ENCODE measurements around the gene FLYWCH1. TPM values are rescaled to one million over a fixed set of nuclear protein-coding genes. Genes with fewer than 3 reads are reported as not detected.
A peak's percentile ranks its signal among the peaks of the same experiment; 100 is the strongest.

FLYWCH1 gene
- total RNA-seq, 4 donors from 2014 or later: 41.7 to 49.7 (median 44.0) TPM

DNA sequence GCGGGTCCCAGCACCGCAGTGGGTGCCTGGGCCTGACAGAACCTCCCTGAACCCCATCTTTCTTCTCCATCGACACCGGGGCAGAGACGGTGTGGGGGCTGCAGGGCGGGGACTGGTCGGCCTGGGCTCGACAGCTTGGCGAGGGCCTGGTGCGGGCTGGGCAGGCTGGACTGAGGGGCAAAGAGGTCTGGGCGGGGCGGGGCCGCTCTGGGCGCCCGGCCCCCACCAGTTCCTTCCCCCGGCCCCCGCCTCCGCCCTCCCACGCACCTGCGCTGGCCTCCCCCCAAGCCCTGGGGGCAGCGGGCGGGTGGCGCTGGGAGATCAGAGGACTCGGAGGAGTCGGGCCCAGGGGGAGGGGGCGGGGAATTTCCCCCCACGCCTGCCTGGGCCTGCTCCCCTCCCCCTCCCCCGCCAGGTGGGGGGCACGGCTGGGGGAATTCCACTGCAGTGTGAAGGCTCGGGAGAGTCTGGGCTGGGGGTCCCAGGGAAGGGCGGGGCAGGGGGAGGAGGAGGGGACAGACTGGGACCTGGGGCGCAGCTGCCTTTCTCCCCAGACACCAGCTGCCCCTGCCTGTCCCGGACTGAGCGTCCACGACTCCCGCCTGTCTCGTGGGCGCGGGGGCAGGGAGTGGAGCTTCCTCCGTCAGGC lies 51.5 kb downstream of the FLYWCH1 start:
- TF ChIP-seq POLR2A (IDR thresholded peaks at IDR 0.05): no peak
- TF ChIP-seq, protein P1, sequence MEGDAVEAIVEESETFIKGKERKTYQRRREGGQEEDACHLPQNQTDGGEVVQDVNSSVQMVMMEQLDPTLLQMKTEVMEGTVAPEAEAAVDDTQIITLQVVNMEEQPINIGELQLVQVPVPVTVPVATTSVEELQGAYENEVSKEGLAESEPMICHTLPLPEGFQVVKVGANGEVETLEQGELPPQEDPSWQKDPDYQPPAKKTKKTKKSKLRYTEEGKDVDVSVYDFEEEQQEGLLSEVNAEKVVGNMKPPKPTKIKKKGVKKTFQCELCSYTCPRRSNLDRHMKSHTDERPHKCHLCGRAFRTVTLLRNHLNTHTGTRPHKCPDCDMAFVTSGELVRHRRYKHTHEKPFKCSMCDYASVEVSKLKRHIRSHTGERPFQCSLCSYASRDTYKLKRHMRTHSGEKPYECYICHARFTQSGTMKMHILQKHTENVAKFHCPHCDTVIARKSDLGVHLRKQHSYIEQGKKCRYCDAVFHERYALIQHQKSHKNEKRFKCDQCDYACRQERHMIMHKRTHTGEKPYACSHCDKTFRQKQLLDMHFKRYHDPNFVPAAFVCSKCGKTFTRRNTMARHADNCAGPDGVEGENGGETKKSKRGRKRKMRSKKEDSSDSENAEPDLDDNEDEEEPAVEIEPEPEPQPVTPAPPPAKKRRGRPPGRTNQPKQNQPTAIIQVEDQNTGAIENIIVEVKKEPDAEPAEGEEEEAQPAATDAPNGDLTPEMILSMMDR (IDR thresholded peaks at IDR 0.05 in 4 of 5, conservative IDR thresholded peaks at IDR 0.05 in 1 of 5): no peak
- Histone ChIP-seq H3K27me3 (peaks cover 73 to 83% (median 82%) of the 10 kb centered on the region in 3 donors), H3K36me3 (no peaks in the 10 kb centered on the region), H3K9me3 (no peaks in the 10 kb centered on the region), H3K27ac (no peak overlapping the region), H3K4me3 (peak overlapping the region in 3 of 4 donors; percentile 21 to 39 (median 32)), H3K4me1 (peaks cover 7 to 24% of the 10 kb centered on the region in 2 donors)
- no peak for DNase-seq
- no peak for ATAC-seq
- in situ Hi-C loops (cut with MboI; ENCODE audit: low sequenced_read_pairs in 4 of 4): no loop called here
- intact Hi-C loops (cut with DNase I; ENCODE audit: low total_unique reads): no loop called here

GRCh38 chr16:2963723-2964474 lies 52.2 kb downstream of the FLYWCH1 start, which contains the start of gene KREMEN2:
Gene KREMEN2 (plus strand): TSS chr16:2964275. CDS start chr16:2964521, 246 bp downstream.
- DNase-seq: no peak
- no peaks in the 10 kb centered on the region for H3K9me3 ChIP-seq
- peaks cover 11 to 31% of the 10 kb centered on the region in 2 donors for H3K4me1 ChIP-seq
- intact Hi-C loops (cut with DNase I; ENCODE audit: low total_unique reads) (no loop called here), in situ Hi-C loops (cut with MboI; ENCODE audit: low sequenced_read_pairs in 4 of 4) (no loop called here)
- H3K27me3 ChIP-seq: peaks cover 75 to 84% (median 79%) of the 10 kb centered on the region in 3 donors
- no peaks in the 10 kb centered on the region for H3K36me3 ChIP-seq
- TF ChIP-seq, protein P1 (IDR thresholded peaks at IDR 0.05 in 4 of 5, conservative IDR thresholded peaks at IDR 0.05 in 1 of 5): no peak
- TF ChIP-seq POLR2A (IDR thresholded peaks at IDR 0.05): no peak
- peak within 1 kb of the TSS; percentile 0 to 41 (median 26) for H3K4me3 ChIP-seq
- ATAC-seq: no peak
- H3K27ac ChIP-seq: no peak within 1 kb of the TSS

GRCh38 chr16:2964475-2965336 lies 53.0 kb downstream of the FLYWCH1 start:
- intact Hi-C loops (cut with DNase I; ENCODE audit: low total_unique reads) (no loop called here), in situ Hi-C loops (cut with MboI; ENCODE audit: low sequenced_read_pairs in 4 of 4) (no loop called here)
- no peak overlapping the region for H3K27ac ChIP-seq
- TF ChIP-seq, protein P1 (IDR thresholded peaks at IDR 0.05 in 4 of 5, conservative IDR thresholded peaks at IDR 0.05 in 1 of 5): no peak
- no peak for TF ChIP-seq POLR2A (IDR thresholded peaks at IDR 0.05)
- no peaks in the 10 kb centered on the region for H3K9me3 ChIP-seq
- peaks cover 11 to 33% of the 10 kb centered on the region in 2 donors for H3K4me1 ChIP-seq
- H3K27me3 ChIP-seq: peaks cover 67 to 79% (median 79%) of the 10 kb centered on the region in 3 donors
- peak overlapping the region; percentile 0 to 41 (median 22) for H3K4me3 ChIP-seq
- DNase-seq (no peak), ATAC-seq (no peak)
- no peaks in the 10 kb centered on the region for H3K36me3 ChIP-seq

GRCh38 chr16:2966043-2966807 lies 54.5 kb downstream of the FLYWCH1 start:
- Histone ChIP-seq H3K27me3 (peaks cover 66 to 71% (median 69%) of the 10 kb centered on the region in 3 donors), H3K4me1 (peaks cover 16 to 45% of the 10 kb centered on the region in 2 donors), H3K9me3 (no peaks in the 10 kb centered on the region), H3K27ac (no peak overlapping the region), H3K4me3 (peak overlapping the region in 2 of 4 donors; percentile 8 to 13), H3K36me3 (no peaks in the 10 kb centered on the region)
- DNase-seq: no peak
- in situ Hi-C loops (cut with MboI; ENCODE audit: low sequenced_read_pairs in 4 of 4) (no loop called here), intact Hi-C loops (cut with DNase I; ENCODE audit: low total_unique reads) (no loop called here)
- TF ChIP-seq, protein P1 (IDR thresholded peaks at IDR 0.05 in 4 of 5, conservative IDR thresholded peaks at IDR 0.05 in 1 of 5): no peak
- TF ChIP-seq POLR2A (IDR thresholded peaks at IDR 0.05): no peak
- ATAC-seq: no peak
